Naive thymus-derived CD4-positive, alpha-beta T cell (primary cell): ENCODE results near the gene C14orf180. TPM values are rescaled to one million over a fixed set of nuclear protein-coding genes. Genes with fewer than 3 reads are reported as not detected.

Experiments
- ATAC-seq: fragments of 150-1000 bp; cut with Tn5 transposase; 2 replicates; pipeline ENCODE4 v1.10.0; 2021; ENCODE audit warnings: mild to moderate bottlenecking, moderate library complexity
- CTCF ChIA-PET: fragments of 350-600 bp; sonication (Branson Sonifier 250); formaldehyde crosslinking; loops from one replicate; lab custom pipeline; 2021; ENCODE audit warnings: antibody characterized with exemption; lab: Charles Lee
- POLR2A ChIA-PET: fragments of 350-600 bp; sonication (Branson Sonifier 250); formaldehyde crosslinking; loops from one replicate; lab custom pipeline; 2021; ENCODE audit warnings: antibody characterized with exemption, inconsistent platforms; lab: Charles Lee
- DNase-seq, 9 donors: peaks; one replicate each; pipeline versions ENCODE4 v3.0.0 to v3.0.0-alpha.2; 2020 to 2022; ENCODE audit warnings: mixed read lengths in 1 of 9
- H3K27ac ChIP-seq: one replicate; pipeline ENCODE4 v1.7.0; 2013; ENCODE audit warnings: mild to moderate bottlenecking, low read depth, low read length, moderate library complexity
- H3K27me3 ChIP-seq, 2 donors: one replicate each; pipeline ENCODE4 v1.7.0; 2013; ENCODE audit warnings: low read length in 2 of 2, mild to moderate bottlenecking in 2 of 2, moderate library complexity in 2 of 2; ENCODE audit not compliant: control insufficient read depth in 2 of 2, insufficient read depth in 2 of 2
- H3K36me3 ChIP-seq, 3 experiments: 1 replicate in 2 of 3; 2 replicates in 1 of 3; pipeline ENCODE4 v1.7.0; 2013; ENCODE audit warnings: low read length in 3 of 3, mild to moderate bottlenecking in 3 of 3, moderate library complexity in 1 of 3; ENCODE audit not compliant: insufficient read depth in 3 of 3, control insufficient read depth in 2 of 3
- H3K4me1 ChIP-seq, 2 donors: one replicate each; pipeline ENCODE4 v1.7.0; 2013; ENCODE audit warnings: low read length in 2 of 2, mild to moderate bottlenecking in 2 of 2, moderate library complexity in 1 of 2; ENCODE audit not compliant: control insufficient read depth in 2 of 2, insufficient read depth in 2 of 2
- H3K4me3 ChIP-seq: 2 replicates; pipeline ENCODE4 v1.7.0; 2013; ENCODE audit warnings: mild to moderate bottlenecking, low read length
- H3K9me3 ChIP-seq, 3 experiments: 1 replicate in 2 of 3; 2 replicates in 1 of 3; pipeline ENCODE4 v1.7.0; 2013; ENCODE audit warnings: low read length in 3 of 3; ENCODE audit not compliant: control insufficient read depth in 2 of 3
- H3K27ac Mint-ChIP-seq, 9 donors: one replicate each; pipeline ENCODE4 v1.8.0; 2020 to 2022; ENCODE audit warnings: mixed read lengths in 9 of 9, mild to moderate bottlenecking in 8 of 9, moderate library complexity in 5 of 9, inconsistent platforms in 2 of 9
- H3K27me3 Mint-ChIP-seq, 5 donors: one replicate each; pipeline ENCODE4 v1.8.0; 2021 to 2022; ENCODE audit warnings: mixed read lengths in 5 of 5, mild to moderate bottlenecking in 1 of 5
- H3K36me3 Mint-ChIP-seq, 5 donors: one replicate each; pipeline ENCODE4 v1.8.0; 2020 to 2022; ENCODE audit warnings: mixed read lengths in 5 of 5, mild to moderate bottlenecking in 3 of 5, inconsistent platforms in 1 of 5
- H3K4me1 Mint-ChIP-seq, 7 donors: one replicate each; pipeline ENCODE4 v1.8.0; 2020 to 2022; ENCODE audit warnings: mixed read lengths in 7 of 7, mild to moderate bottlenecking in 3 of 7, inconsistent platforms in 1 of 7
- H3K4me3 Mint-ChIP-seq, 10 donors: one replicate each; pipeline ENCODE4 v1.8.0; 2020 to 2022; ENCODE audit warnings: mild to moderate bottlenecking in 10 of 10, mixed read lengths in 10 of 10, moderate library complexity in 6 of 10, inconsistent platforms in 2 of 10
- H3K9me3 Mint-ChIP-seq, 11 donors: one replicate each; pipeline ENCODE4 v1.8.0; 2020 to 2022; ENCODE audit warnings: mixed read lengths in 11 of 11, mild to moderate bottlenecking in 4 of 11, inconsistent platforms in 1 of 11, moderate library complexity in 1 of 11
- intact Hi-C, 2 donors: fragments of 100-400 bp; cut with micrococcal nuclease; formaldehyde crosslinking; loops; one replicate each; pipeline ENCODE4 v1.15.1; 2023
- polyA plus RNA-seq, 2 donors: library from polyadenylated mRNA; unstranded; fragments of 300-500 nt; fragmentation: Illumina TruSeq; gene quantifications; one replicate each; pipeline ENCODE4 v1.2.3, GENCODE V29; 2021
- total RNA-seq, 6 experiments: library from RNA in 5 of 6; stranded (reverse) in 5 of 6; gene quantifications; 1 replicate in 5 of 6; 2 replicates in 1 of 6; pipeline ENCODE4 v1.2.3 and lab custom pipeline; 2021 to 2026

C14orf180 gene
- total and polyA plus RNA-seq, 7 experiments from 2014 or later = not detected

DNA sequence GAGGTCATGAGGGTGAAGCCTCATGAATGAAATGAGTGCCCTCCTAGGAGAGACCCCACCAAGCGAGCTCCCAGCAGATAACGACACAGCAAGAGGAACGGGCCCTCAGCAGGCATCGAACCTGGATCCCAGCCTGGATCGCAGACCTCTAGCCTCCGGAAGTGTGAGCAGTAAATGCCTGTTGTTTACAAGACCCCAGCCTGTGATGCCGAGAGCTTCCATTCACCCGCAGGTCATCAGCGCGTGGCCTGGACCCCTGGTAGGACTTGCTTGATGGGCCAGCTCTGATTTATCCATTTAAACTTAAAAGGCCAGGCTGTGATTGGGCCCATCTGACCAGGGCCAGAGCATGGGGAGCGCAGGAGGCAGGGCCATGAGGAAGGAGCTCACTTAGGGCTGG lies 18.0 kb downstream of the C14orf180 start:
- Histone ChIP-seq H3K27ac (no peak overlapping the region), H3K27me3 (no peaks in the 10 kb centered on the region), H3K4me3 (no peak overlapping the region), H3K9me3 (no peaks in the 10 kb centered on the region), H3K4me1 (no peaks in the 10 kb centered on the region), H3K36me3 (no peaks in the 10 kb centered on the region)
- no peaks in the 10 kb centered on the region for H3K9me3 Mint-ChIP-seq
- no peak overlapping the region for H3K4me3 Mint-ChIP-seq
- H3K27ac Mint-ChIP-seq = no peak overlapping the region
- intact Hi-C loops = no loop called here
- peaks cover 0 to 25% (median 19%) of the 10 kb centered on the region in 5 donors for H3K27me3 Mint-ChIP-seq
- DNase-seq (no peak), ATAC-seq (no peak)
- CTCF ChIA-PET = no interaction called here
- H3K4me1 Mint-ChIP-seq = peaks cover 0 to 6% (median 1%) of the 10 kb centered on the region in 7 donors
- no peaks in the 10 kb centered on the region for H3K36me3 Mint-ChIP-seq
- POLR2A ChIA-PET = no interaction called here

DNA sequence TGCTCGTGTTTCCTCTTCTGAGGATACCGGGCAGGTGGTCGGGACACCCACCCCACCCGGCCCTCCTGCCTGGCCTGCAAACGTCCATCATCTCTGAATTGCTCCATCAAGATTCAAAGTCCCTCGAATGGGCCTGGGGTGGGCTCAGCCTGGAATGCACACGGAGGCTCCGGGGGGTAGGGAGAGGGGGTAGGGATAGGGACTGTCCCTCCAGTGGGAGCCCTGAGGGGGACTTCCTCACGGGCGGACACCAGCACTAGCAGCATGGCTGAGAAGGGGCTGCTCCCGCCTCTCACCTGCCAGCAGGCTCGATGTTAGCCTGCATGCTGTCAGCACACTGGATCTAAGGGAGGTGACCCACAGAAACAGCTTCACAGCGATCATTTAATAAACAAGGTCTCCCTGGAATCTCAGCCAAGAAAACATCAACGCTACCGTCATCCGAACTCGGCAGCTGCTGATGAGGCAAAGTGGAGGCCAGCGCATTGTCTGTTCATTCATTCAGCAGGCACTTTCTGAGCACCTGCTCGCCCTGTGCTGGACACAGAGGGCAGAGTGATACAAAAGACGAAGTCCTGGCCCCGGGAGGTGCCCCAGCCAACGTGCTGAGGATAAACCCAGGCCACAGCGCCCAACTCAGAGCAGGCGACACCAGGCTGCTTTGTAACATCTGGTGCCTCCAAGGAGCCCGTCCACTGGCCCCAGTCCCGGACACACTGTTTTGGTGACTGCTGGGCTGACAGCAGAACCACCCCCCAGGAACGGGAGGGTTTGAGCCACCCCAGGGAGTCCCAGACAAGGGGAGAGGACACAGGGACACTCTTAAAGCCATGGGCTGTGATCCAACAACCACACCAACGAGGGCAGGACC lies 18.7 kb downstream of the C14orf180 start:
- H3K27me3 ChIP-seq = no peaks in the 10 kb centered on the region

DNA sequence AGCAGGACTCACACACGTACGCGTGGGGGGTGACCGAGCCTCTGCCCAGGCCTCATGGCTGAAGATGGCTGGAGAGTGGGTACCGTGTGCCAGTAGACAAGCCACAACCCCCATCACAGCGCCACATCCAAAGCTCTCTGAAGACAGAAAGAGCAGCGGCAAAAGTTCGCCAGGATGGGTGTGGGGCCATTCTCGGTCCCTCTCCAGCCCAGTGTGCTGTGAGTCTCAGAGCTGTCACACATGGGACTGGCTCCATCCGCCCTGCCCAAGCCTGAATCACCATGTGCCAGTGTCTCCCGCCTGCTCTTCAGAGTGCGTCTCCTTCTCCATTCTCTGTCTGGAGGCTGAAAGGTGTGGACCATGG lies 19.3 kb downstream of the C14orf180 start:
- Mint-ChIP-seq H3K27me3 (peaks cover 5 to 38% (median 26%) of the 10 kb centered on the region in 5 donors), H3K9me3 (no peaks in the 10 kb centered on the region), H3K4me3 (no peak overlapping the region), H3K27ac (no peak overlapping the region), H3K36me3 (no peaks in the 10 kb centered on the region), H3K4me1 (peaks cover 0 to 6% (median 2%) of the 10 kb centered on the region in 7 donors)
- Histone ChIP-seq H3K4me1 (no peaks in the 10 kb centered on the region), H3K4me3 (no peak overlapping the region), H3K27me3 (no peaks in the 10 kb centered on the region), H3K36me3 (no peaks in the 10 kb centered on the region), H3K9me3 (no peaks in the 10 kb centered on the region), H3K27ac (no peak overlapping the region)
- no peak for DNase-seq
- CTCF ChIA-PET = no interaction called here
- no peak for ATAC-seq
- intact Hi-C loops = no loop called here
- POLR2A ChIA-PET = no interaction called here

More for the DNA sequence above, 18.7 kb downstream of the C14orf180 start:
- ChIA-PET POLR2A (no interaction called here), CTCF (no interaction called here)
- no peak overlapping the region for H3K4me3 ChIP-seq
- no peaks in the 10 kb centered on the region for H3K9me3 Mint-ChIP-seq
- ATAC-seq (no peak), DNase-seq (no peak)
- H3K27ac ChIP-seq = no peak overlapping the region
- intact Hi-C loops = no loop called here
- no peak overlapping the region for H3K4me3 Mint-ChIP-seq
- H3K27ac Mint-ChIP-seq = no peak overlapping the region
- no peaks in the 10 kb centered on the region for H3K36me3 ChIP-seq
- H3K4me1 ChIP-seq = no peaks in the 10 kb centered on the region
- H3K27me3 Mint-ChIP-seq = peaks cover 2 to 32% (median 25%) of the 10 kb centered on the region in 5 donors
- peaks cover 0 to 6% (median 1%) of the 10 kb centered on the region in 7 donors for H3K4me1 Mint-ChIP-seq
- no peaks in the 10 kb centered on the region for H3K36me3 Mint-ChIP-seq
- no peaks in the 10 kb centered on the region for H3K9me3 ChIP-seq

DNA sequence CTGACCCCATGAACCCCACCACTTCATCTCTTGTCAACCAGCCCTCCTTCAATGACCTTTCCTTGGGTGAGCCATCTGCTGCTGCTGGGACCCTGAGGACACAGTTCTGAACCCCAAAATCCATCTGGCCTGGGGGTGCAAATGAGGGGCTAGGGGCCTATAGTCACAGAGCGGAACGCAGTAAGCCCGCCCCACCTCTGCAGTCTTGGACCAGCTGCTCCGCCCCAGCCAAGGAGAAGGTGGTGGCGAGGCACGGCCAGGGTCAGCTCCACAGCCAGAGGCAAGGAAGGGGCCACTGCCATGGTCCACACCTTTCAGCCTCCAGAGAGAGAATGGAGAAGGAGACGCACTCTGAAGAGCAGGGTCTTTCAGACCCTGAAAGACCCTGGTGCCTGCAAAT lies 19.9 kb downstream of the C14orf180 start:
- Histone ChIP-seq H3K9me3 (no peaks in the 10 kb centered on the region), H3K4me3 (no peak overlapping the region), H3K27ac (no peak overlapping the region), H3K4me1 (no peaks in the 10 kb centered on the region), H3K27me3 (no peaks in the 10 kb centered on the region), H3K36me3 (no peaks in the 10 kb centered on the region)
- Mint-ChIP-seq H3K4me1 (peaks cover 0 to 8% (median 4%) of the 10 kb centered on the region in 7 donors), H3K36me3 (no peaks in the 10 kb centered on the region), H3K27me3 (peaks cover 10 to 44% (median 29%) of the 10 kb centered on the region in 5 donors), H3K27ac (no peak overlapping the region), H3K9me3 (peaks cover 0 to 2% (median 0%) of the 10 kb centered on the region in 11 donors), H3K4me3 (no peak overlapping the region)
- intact Hi-C loops = no loop called here
- ChIA-PET POLR2A (no interaction called here), CTCF (no interaction called here)
- DNase-seq (no peak), ATAC-seq (no peak)

DNA sequence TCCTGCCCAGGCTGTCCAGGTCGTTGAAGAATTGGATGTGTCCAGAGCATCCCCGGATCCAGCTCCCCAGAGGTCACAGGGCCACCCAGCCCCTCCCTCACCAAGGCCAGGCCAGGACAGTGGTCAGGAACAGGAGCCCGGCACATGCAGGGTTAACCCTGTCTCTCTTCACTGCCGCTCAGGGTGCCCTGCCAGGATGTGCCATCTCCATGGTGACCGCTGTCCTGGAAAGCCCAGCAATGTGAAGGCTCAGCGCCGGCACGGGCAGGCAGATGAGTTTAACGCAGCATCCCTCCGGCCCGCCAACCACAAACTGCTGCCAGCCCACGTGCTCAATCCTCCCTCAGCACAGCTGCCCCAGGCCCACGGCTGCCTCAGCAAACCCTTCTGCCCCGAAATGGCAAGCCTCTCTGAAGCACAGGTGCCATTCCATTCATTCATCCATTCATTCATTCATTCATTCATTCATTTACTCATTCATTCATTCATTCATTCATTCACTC lies 20.6 kb downstream of the C14orf180 start:
- H3K4me3 Mint-ChIP-seq = no peak overlapping the region
- peaks cover 0 to 8% (median 4%) of the 10 kb centered on the region in 7 donors for H3K4me1 Mint-ChIP-seq
- Histone ChIP-seq H3K4me3 (no peak overlapping the region), H3K9me3 (no peaks in the 10 kb centered on the region), H3K27ac (no peak overlapping the region), H3K36me3 (no peaks in the 10 kb centered on the region), H3K4me1 (no peaks in the 10 kb centered on the region), H3K27me3 (no peaks in the 10 kb centered on the region)
- intact Hi-C loops = no loop called here
- no peak overlapping the region for H3K27ac Mint-ChIP-seq
- no peaks in the 10 kb centered on the region for H3K36me3 Mint-ChIP-seq
- ATAC-seq = no peak
- DNase-seq = no peak
- H3K9me3 Mint-ChIP-seq = peaks cover 0 to 2% (median 0%) of the 10 kb centered on the region in 11 donors
- H3K27me3 Mint-ChIP-seq = peaks cover 15 to 46% (median 32%) of the 10 kb centered on the region in 5 donors
- ChIA-PET CTCF (no interaction called here), POLR2A (no interaction called here)

DNA sequence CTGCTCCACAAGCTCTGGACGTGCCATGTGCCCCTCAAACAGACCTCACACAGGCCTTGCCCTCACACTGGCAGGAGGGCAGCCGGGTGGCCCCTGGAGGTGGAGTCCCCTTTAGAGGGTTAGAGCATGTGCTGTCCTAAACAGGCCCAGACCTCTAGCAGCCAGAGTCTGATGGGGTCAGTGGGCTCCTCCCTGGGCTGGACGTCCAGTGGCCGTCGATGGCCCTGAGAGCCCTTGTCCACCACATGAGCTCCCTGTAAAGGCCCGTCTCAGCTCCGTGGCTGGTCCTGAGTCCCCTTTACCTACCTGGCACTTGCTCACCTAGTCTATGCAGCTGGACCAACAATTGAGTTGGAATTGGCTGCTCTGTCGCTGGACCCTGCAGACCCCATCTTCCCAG lies 21.2 kb downstream of the C14orf180 start:
- peaks cover 0 to 2% (median 0%) of the 10 kb centered on the region in 11 donors for H3K9me3 Mint-ChIP-seq
- POLR2A ChIA-PET = no interaction called here
- no peaks in the 10 kb centered on the region for H3K36me3 Mint-ChIP-seq
- Histone ChIP-seq H3K27ac (no peak overlapping the region), H3K4me1 (no peaks in the 10 kb centered on the region), H3K9me3 (no peaks in the 10 kb centered on the region), H3K27me3 (no peaks in the 10 kb centered on the region), H3K4me3 (no peak overlapping the region), H3K36me3 (no peaks in the 10 kb centered on the region)
- H3K27ac Mint-ChIP-seq = no peak overlapping the region
- DNase-seq = no peak
- no peak for ATAC-seq
- intact Hi-C loops = no loop called here
- H3K4me1 Mint-ChIP-seq = peaks cover 0 to 8% (median 4%) of the 10 kb centered on the region in 7 donors
- no peak overlapping the region for H3K4me3 Mint-ChIP-seq
- H3K27me3 Mint-ChIP-seq = peaks cover 21 to 50% (median 37%) of the 10 kb centered on the region in 5 donors
- CTCF ChIA-PET = no interaction called here
